Ishikawa (cell line): Measurements from ENCODE around the gene PTAFR.
A peak's percentile ranks its signal among the peaks of the same experiment; 100 is the strongest.

Experiments
- CEBPB ChIP-seq: IDR thresholded peaks from 2 replicates; pipeline ENCODE4 v1.6.1; 2012
- CREB1 ChIP-seq: IDR thresholded peaks from 2 replicates; pipeline ENCODE4 v1.6.1; 2012; ENCODE audit warnings: low read depth
- EGR1 ChIP-seq: IDR thresholded peaks from 2 replicates; pipeline ENCODE4 v1.6.1; 2012
- EP300 ChIP-seq: IDR thresholded peaks from 2 replicates; pipeline ENCODE4 v1.6.1; 2012; ENCODE audit warnings: borderline replicate concordance
- FOXM1 ChIP-seq: IDR thresholded peaks from 2 replicates; pipeline ENCODE4 v1.6.1; 2012; ENCODE audit warnings: low read depth, borderline replicate concordance
- NFIC ChIP-seq: IDR thresholded peaks from 2 replicates; pipeline ENCODE4 v1.6.1; 2012
- RAD21 ChIP-seq: IDR thresholded peaks from 2 replicates; pipeline ENCODE4 v1.6.1; 2012; ENCODE audit warnings: low read depth
- TAF1 ChIP-seq: IDR thresholded peaks from 2 replicates; pipeline ENCODE4 v1.6.1; 2012; ENCODE audit warnings: low read depth, mild to moderate bottlenecking
- TCF12 ChIP-seq: IDR thresholded peaks from 2 replicates; pipeline ENCODE4 v1.6.1; 2012; ENCODE audit warnings: low read depth
- TEAD4 ChIP-seq: IDR thresholded peaks from 2 replicates; pipeline ENCODE4 v1.6.1; 2012
- YY1 ChIP-seq: IDR thresholded peaks from 2 replicates; pipeline ENCODE4 v1.6.1; 2012; ENCODE audit warnings: low read depth
- ZBTB7A ChIP-seq: IDR thresholded peaks from 2 replicates; pipeline ENCODE4 v1.6.1; 2012; ENCODE audit warnings: low read depth
- TF ChIP-seq, protein P1 (sequence below): IDR thresholded peaks from 2 replicates; pipeline ENCODE4 v1.6.1; 2012
- TF ChIP-seq, protein P2 (sequence below): IDR thresholded peaks from 2 replicates; pipeline ENCODE4 v1.6.1; 2012
- TF ChIP-seq, protein P3 (sequence below): IDR thresholded peaks from 2 replicates; pipeline ENCODE4 v1.6.1; 2012; ENCODE audit warnings: low read depth, mild to moderate bottlenecking

Gene PTAFR, protein sequence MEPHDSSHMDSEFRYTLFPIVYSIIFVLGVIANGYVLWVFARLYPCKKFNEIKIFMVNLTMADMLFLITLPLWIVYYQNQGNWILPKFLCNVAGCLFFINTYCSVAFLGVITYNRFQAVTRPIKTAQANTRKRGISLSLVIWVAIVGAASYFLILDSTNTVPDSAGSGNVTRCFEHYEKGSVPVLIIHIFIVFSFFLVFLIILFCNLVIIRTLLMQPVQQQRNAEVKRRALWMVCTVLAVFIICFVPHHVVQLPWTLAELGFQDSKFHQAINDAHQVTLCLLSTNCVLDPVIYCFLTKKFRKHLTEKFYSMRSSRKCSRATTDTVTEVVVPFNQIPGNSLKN

DNA sequence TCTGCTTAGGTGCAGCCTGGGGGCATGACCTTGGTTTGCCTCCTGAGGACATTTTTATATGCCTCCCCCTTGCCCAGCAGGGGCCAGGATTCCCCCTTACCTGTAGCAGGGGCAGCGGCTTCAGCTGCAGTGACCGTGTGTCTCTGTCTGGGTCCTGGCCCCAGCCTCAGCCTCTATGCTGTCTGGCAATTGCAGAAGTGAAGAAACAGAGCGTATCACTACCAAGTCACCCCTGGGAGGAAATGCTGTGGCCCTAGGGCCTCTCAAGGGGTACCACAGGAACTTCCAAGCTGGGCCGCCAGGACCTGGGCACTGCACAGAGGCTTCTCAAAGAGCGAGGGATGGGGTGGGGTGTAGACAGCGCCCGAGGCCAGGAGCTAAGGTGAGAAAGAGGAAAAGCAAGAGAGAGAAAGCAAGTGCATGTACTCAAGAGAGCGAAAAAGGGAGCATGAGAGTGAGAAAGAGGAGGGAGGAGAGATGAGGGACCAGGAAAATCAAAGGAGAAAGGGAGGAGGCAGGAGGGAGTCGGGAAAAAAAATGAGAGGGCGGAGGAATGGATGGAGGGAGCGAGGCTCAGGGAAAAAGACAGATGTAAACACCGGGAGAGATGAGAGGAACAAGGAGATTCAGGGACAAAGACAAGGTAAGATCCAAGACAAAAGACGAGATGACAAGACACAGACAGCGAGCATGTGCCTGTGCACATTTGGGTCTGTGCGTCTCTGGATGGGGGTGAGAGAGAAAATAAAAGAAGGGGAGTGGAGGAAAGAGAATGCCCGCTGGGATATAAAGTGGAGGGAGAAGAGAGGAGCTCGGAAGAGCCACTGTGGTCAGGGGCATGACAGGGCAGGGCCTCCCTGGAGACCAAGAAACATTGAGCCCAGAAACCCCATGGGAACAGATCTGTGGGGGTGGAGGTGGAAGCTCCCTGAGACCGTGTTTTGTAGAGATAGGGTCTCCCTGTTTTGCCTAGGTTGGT is at the start of gene PTAFR:
Gene PTAFR, minus strand, starts transcription at position 199 of the 979 bp plus-strand sequence. CDS start 25,669 bp downstream, outside the sequence.
- TF ChIP-seq TAF1 (no peak), FOXM1 (no peak), TEAD4 (no peak)

DNA sequence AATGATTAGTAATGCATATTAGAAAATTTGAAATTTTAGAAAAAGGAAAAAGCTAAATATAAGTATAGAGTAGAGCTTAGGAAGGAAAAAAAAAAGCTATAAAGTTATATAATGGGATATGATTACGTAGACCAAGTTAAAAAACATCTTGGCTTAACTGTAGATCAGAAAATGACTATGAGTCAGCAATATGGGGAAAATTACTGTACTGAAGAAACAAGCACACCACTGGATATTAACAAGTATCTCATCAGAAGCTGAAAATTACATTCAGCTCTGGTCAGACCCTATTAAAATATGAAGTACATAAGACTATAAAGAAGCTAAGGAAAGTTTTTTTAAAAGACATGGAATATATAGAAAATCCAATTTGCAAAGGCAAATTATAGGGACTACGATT is 36.8 kb upstream of the PTAFR start:
- no peak for TF ChIP-seq CEBPB
- no peak for TF ChIP-seq RAD21
- TF ChIP-seq, protein P1, sequence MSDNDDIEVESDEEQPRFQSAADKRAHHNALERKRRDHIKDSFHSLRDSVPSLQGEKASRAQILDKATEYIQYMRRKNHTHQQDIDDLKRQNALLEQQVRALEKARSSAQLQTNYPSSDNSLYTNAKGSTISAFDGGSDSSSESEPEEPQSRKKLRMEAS, result no peak
- TF ChIP-seq ZBTB7A, result no peak

DNA sequence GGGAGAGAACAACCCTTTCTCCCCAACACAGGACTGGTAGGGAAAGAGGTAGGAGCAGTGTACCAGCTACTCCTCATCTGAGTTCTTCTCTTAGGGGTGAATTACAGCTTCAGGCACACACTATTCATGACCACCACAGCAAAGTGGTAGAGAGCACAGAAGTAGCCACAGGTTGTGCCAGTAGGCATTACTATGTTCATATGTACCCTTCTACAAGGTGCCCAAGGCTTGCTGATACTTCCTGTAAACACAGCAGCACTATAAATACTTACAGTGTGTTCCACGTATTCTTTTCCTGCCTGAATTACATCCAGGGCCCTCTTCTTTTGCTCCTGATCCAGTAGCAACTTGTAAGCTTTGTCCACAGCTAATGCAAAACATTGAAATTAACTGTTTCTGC is 33.2 kb upstream of the PTAFR start:
- no peak for TF ChIP-seq CREB1
- no peak for TF ChIP-seq EGR1
- no peak for TF ChIP-seq TCF12
- TF ChIP-seq, protein P1, result no peak

DNA sequence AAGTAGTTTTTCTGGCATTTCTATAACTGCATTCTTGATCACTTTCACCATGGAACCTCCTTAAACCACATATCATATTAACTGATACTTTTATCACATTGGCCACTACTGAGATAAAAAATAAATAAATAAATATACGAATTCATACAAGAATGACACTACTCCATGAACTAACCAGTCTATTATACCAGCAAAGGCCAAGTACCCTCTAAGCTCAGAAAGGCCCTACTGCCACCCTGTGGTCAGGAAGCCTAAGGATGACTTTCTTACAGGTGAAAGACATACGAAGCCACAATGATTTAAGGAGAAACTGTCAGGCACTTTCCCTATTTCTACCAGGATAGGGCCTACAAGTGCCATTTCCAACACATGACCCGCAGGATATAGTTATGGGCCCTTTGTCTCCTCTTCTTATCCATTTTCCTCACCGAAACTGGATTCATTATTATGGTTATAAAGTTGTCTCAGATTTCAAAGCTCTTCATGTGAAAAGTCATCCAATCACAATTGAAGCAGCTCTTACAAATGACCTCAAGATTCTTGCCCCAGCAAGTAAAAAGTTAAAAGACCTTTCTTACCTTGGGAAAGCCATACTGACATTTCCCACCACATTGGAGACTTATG is 32.4 kb upstream of the PTAFR start:
- TF ChIP-seq TCF12 (no peak), EP300 (no peak), RAD21 (peak; percentile 71)

DNA sequence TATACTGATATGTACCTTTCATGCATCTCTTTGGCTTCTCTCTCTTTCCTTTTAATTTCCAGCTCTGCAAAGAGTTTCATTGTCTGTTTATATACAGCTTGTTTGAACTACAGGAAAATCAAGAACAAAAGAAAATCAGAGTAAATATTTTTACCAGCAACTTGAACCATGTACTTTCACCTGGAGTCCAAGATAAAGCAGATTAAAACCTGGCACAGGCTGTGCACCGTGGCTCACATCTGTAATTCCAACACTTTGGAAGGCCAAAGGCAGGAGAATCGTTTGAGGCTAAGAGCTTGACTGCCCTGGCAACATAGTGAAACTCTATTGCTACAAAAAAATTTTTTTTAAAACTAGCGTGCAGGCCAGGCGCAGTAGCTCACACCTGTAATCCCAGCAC is 28.8 kb upstream of the PTAFR start:
- TF ChIP-seq TEAD4, result no peak
- TF ChIP-seq, protein P2, sequence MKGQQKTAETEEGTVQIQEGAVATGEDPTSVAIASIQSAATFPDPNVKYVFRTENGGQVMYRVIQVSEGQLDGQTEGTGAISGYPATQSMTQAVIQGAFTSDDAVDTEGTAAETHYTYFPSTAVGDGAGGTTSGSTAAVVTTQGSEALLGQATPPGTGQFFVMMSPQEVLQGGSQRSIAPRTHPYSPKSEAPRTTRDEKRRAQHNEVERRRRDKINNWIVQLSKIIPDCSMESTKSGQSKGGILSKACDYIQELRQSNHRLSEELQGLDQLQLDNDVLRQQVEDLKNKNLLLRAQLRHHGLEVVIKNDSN, result no peak
- TF ChIP-seq NFIC, result no peak
- TF ChIP-seq, protein P1, result no peak
- TF ChIP-seq YY1, result no peak
- TF ChIP-seq FOXM1, result no peak
- TF ChIP-seq, protein P3, sequence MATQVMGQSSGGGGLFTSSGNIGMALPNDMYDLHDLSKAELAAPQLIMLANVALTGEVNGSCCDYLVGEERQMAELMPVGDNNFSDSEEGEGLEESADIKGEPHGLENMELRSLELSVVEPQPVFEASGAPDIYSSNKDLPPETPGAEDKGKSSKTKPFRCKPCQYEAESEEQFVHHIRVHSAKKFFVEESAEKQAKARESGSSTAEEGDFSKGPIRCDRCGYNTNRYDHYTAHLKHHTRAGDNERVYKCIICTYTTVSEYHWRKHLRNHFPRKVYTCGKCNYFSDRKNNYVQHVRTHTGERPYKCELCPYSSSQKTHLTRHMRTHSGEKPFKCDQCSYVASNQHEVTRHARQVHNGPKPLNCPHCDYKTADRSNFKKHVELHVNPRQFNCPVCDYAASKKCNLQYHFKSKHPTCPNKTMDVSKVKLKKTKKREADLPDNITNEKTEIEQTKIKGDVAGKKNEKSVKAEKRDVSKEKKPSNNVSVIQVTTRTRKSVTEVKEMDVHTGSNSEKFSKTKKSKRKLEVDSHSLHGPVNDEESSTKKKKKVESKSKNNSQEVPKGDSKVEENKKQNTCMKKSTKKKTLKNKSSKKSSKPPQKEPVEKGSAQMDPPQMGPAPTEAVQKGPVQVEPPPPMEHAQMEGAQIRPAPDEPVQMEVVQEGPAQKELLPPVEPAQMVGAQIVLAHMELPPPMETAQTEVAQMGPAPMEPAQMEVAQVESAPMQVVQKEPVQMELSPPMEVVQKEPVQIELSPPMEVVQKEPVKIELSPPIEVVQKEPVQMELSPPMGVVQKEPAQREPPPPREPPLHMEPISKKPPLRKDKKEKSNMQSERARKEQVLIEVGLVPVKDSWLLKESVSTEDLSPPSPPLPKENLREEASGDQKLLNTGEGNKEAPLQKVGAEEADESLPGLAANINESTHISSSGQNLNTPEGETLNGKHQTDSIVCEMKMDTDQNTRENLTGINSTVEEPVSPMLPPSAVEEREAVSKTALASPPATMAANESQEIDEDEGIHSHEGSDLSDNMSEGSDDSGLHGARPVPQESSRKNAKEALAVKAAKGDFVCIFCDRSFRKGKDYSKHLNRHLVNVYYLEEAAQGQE, result no peak
- no peak for TF ChIP-seq TAF1
- no peak for TF ChIP-seq EGR1
- no peak for TF ChIP-seq RAD21
- TF ChIP-seq TCF12, result no peak
- TF ChIP-seq EP300, result no peak
- no peak for TF ChIP-seq CREB1
- no peak for TF ChIP-seq ZBTB7A
- no peak for TF ChIP-seq CEBPB

DNA sequence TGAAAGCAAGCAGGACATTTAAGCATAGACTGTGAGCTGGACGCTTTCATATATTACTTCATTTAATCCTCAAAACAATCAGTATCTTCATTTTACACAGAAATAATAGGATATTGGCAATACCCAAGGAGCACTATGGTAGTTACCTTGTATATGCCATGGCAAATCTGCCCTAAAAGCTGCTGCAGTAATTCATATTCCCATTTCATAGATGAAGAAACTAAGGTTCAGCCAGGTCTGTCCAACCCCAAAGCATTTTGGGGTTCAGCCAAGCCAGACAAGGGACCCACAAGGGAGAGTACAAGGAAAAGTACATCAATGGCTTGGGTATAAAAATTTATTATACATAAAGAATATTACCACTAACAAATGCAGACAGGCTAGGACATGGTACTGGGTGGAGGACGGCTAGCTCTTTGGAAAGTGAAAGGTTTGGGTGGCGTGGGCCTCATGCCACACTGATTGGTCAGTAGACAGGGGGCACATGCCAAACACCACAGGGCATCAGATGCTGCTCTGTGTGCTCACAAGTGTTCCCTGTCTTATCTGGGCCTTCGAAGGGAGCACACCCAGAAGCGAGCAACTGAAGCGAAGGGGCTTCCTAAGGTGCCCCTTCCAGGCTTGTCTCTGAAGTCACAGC is 23.9 kb upstream of the PTAFR start:
- TF ChIP-seq CREB1 (no peak), EGR1 (no peak), RAD21 (no peak), YY1 (no peak), ZBTB7A (no peak), TEAD4 (no peak), TCF12 (no peak), FOXM1 (no peak), EP300 (no peak), TAF1 (no peak), NFIC (no peak), CEBPB (no peak)
- TF ChIP-seq, protein P3, result no peak
- TF ChIP-seq, protein P2, result no peak
- TF ChIP-seq, protein P1, result no peak
